Putamen (tissue), 1 donor: ENCODE data around the gene TCN1.
"Not testable (repeated sequence)": the region's sequence is repeated elsewhere in the genome, so short reads cannot be mapped to it uniquely, and the experiment has no call there.

Experiments used
- DNase-seq: peaks from one replicate; pipeline ENCODE4 v3.0.0-alpha.2; 2016; ENCODE audit warnings: low spot score

The TCN1 gene

DNA sequence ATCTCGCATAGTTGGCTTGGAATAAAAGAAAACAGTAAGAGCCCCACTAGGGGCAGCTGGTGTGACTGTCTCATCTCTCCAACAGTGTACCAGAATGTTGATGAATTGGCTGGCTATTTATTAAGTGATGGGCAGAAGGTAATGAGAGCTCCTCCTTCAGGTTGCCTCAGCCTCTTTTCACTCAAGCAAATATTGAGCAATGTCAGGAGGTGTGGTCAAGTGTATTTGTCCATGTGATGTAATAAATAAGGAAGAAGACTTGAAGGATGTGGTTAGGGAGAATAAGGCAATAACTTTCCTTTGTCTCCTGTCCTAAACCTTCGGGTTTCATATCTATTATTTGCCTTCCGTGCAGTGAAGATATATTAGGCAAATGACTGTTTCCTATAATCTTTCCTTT lies at the start of gene TCN1:
Gene TCN1 (minus strand): TSS at position 91 of the 400 bp plus-strand sequence. CDS start 17 bp downstream, at position 74.
- no peak for DNase-seq

GRCh38 chr11:59903569-59903968 lies 37.3 kb upstream of the TCN1 start:
- not testable (repeated sequence) for DNase-seq

- DNase-seq = no peak
Observed at GRCh38 chr11:59901306-59901705, 35.0 kb upstream of the TCN1 start.

DNA sequence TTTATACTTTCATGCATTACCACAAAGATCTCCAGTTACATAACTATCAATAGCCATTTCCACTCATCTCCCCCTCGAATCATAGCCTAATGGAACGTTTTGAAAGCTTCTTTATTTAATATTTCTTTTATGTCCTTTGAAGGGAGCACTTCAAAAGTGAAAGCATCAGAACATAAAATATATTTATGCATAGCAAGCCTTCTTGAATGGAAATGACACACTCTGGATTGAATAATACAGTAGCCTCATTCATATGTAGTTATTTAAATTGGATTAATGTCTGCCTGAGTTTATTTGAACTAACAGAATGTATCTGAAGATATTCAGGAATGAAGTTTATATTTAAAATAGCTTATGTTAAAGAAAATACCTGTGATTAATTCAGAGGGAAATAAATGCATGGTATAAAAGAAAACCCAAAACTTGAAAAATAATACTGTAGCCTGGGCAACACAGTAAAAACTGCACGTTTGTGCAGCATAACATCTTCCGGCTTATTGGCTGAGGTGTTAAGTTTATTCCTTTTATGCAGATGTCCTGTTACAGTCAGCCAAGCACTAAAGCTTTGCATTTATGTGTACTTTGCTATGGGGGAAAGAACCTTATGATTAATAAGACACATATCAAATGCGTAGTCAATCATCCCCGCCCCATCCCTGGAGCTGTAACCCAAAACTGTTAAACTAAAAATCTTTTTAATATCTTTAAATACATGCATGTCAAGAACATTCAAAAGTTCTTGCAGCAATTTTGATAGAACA lies 34.3 kb upstream of the TCN1 start:
- DNase-seq = no peak

- no peak for DNase-seq
Observed at GRCh38 chr11:59899532-59899931, 33.2 kb upstream of the TCN1 start.

DNA sequence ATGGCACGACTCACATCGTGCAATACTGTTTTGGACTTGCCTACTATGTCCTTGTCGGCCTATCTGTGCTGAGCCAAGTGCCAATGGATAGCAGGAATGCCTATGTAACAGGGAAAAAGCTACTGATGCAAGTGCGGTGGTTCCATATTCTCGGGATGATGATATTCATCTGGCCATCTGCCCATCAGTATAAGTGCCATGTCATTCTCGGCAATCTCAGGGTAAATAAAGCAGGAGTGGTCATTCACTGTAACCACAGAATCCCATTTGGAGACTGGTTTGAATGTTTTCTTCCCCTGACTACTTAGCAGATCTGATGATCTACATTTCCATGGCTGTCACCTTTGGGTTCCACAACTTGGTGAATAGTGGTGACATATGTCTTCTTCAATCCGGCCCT lies 32.4 kb upstream of the TCN1 start:
- DNase-seq = no peak

GRCh38 chr11:59898046-59898445 lies 31.8 kb upstream of the TCN1 start:
- DNase-seq = no peak

DNA sequence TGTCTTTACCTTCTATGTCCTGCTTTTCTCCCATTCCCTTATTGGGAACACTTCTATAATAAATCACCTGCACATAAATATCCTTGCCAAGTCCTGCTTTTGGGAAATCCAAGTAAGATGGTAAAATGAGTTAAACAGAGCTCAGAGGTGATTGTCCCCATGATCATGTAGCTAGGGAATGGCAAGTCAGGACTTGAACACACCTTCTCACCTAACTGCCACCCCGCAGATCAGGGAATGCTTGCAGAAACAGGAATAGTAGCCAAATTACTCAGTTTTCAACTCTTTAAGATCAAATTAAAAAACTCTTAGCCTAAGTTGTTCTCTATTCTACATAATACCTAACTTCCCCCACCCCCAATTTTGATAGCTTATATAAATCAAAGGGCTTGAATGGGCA lies 28.3 kb upstream of the TCN1 start:
- no peak for DNase-seq

DNA sequence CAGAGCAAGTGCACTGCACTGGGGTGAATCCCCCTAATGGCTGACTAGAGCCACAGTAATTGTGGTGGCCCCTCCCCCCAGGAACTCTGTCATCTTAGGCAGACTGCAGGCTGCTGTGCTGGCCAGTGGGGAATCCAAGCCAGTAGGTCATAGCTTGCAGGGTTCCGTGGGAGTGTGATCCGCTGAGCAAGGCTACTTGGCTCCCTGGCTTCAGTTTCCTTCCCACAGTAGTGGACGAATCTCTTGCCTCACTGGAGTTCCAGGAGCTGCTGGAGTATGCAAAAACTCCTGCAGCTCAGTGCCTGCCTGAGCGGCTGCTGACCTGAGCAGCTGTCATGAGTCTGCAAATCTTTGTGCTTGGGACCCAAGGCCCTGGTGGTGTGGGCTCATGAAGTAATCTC lies 25.5 kb upstream of the TCN1 start:
- no peak for DNase-seq

GRCh38 chr11:59887156-59887555 lies 20.9 kb upstream of the TCN1 start:
- DNase-seq = not testable (repeated sequence)

- no peak for DNase-seq
Observed at GRCh38 chr11:59883597-59883996, 17.3 kb upstream of the TCN1 start.

DNA sequence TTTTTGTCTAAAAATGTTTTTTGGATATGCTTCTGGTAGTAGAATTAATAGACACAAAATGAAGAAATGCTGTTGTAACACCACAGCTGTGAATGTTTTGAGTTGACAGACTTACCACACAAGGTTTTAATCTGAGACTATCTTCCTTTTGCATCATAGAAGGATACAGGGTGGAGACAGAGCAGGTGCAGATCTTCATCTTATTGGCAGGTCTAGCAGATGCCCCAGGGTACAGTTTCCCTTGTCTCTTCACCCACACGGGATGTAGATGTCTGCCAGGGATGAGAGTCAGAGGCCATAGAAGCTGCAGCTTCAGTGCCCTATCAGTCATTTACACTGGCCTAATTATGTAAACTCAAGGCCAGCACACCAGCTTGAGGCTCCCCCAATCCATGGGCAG lies 13.3 kb upstream of the TCN1 start:
- no peak for DNase-seq

DNA sequence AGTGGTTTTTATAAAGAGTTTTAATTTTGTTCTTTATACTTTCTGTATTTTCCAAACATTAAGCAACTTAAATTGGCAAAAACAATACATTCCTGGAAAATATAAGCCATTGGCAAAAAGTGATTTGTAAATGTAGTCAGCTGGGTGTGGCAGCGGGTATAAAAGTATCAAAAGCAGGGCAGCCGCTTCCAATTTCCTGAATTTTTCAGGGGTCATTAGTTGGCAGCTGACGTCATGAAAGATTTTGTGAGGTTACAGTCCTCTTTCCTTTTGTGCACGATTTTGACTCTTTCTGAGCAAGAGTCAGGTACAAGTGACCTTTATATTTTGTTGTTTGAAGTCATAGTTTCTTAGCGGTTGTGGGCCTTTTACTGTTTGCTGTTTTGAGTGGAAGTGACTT lies 12.3 kb upstream of the TCN1 start, which contains the start of gene OOSP3:
Gene OOSP3 (plus strand): TSS at position 208 of the 400 bp plus-strand sequence. CDS start 27 bp downstream, at position 235.
- DNase-seq = no peak

DNA sequence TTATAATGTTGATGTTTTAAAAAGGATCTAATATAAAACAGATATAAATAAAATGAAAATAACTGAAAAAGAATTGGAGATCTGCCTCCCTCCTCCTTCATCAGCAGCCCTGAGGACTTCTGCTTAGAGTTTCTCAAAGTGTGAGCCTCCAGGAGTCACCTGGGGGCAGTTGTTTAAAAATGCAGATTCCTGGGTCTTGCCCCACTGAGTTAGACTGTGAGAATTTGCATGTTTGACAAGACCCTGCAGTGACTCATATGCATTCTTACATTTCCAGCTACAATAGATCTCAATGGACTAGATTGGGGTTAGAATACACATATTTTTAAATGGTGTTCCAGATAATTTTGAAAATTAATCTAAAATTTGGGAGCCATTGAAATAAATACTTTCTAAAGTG lies 11.5 kb upstream of the TCN1 start:
- DNase-seq = no peak

DNA sequence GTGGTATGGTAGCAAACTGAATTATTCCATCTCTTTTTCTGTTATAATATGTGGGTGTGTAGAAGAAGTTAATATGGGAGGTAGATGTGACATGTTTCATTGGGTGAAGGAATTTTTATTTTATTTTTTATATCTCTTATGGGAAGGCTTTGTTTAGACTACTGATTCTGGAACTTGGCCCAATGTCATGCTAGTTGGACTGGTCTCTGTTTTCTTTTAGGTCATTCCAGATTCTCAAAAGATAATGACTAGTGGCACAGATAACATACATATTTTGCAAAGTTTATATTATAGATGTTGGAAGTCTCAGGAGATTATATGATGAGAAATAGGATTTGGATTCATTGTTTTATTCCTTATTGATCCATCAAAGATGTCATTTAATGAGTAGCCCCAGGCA lies 11.0 kb upstream of the TCN1 start:
- DNase-seq = no peak

DNA sequence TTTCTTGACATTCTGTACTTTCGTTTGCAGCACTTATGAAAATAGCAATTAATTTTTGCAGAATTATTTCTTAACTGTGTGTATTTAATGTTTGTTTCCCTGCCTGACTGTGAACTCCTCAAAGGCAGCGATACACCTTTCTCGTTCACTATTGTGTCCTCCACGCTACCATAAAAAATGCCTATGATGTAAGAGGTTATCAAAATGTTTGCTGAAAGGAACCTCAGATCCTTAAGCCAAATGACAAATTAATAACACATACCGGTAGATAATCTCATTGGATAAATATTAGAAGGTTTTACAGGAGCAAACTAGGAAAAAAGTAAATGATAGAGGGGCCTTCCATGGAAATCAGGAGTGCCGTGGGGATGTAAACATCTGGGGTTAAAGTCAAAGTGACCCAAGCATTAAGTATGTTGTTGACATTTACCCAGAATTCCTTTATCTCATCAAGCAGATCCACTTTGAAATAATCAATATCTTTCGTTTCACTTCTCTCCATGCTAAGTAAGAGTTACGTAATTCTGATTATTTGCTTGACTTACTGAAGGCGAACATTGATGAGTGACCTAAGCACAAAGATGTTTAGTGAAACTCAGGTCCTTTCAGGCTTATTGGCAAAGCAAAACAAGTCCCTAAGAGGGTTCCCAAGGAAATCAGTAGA lies 9.7 kb upstream of the TCN1 start:
- no peak for DNase-seq

DNA sequence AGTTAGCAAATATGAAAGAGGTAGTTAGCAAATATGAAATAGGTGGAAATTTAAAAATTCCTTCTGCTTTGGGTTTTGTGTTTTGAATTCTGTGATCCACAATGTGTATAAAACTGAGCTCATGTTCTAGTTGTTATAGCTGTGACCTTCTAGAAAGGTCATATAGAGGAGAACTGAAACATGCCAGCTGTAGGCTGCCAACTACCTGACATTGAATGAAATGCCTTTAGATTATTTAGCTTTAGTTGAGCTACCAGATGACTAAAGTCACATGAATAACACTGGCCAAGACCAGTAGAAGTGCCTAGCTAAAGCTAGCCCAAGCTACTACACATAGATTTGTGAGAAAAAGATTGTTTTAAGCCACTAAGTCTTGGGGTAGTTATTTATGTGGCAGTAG lies 5.8 kb upstream of the TCN1 start:
- DNase-seq = no peak

DNA sequence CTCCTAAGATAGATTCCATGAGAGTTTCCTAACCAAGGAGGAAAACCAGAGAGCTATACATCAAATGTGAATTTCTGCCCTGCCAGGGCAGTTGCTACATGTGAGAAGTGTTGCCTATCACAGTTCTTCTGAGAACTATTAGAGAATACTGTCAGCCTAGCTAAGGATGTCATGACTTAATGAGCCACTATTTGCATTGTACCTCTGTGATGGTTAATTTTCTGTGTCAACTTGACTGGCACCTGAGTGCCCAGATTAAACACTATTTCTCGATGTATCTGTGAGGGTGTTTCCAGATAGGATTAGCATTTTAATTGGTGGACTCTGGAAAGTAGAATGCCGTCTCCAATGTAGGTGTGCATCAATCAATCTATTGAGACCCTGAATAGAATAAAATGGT lies 1.7 kb upstream of the TCN1 start:
- DNase-seq = no peak

GRCh38 chr11:59866836-59867235 lies 549 bp upstream of the TCN1 start:
- no peak for DNase-seq

DNA sequence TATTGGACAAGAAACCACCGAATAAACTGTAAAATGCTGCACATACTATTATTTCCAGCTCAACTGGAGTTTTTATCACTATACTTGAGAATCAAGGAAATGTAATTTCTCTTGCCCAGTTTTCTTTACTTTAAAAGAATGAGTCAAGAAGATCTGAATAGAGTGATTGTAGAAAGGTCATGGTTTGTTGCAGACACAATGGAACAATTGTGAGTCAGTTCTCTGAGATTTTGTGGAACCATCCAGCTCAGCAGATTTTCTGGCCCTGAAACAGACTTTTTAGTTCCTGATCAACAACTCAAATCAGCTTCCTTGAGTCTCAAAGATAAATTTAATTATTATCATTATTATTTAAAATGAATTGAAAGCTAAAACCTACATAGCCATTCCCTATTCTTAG lies 1.3 kb downstream of the TCN1 start:
- DNase-seq = no peak

GRCh38 chr11:59862252-59862651 lies 4.0 kb downstream of the TCN1 start:
- DNase-seq = no peak

DNA sequence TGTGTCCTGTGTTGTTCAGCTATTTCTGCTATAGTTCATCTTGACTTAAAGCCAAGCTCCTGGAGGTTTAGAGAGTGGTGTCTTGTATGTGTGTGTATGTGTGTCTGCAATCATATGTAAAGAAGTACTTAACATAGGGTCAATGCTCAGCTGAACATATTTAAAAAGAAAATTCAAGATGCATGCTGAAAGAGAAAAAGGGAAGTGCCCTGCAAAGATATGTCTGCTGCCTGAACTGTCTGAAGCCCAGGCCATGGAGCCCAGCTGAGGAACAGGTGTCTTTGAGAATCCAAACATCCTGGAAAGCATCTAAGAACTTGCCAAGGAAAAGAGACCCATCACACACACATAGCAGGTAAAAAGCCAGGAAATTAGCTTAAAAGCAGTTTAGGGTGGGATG lies 6.6 kb downstream of the TCN1 start:
- DNase-seq = no peak
